SK-N-SH (cell line): ENCODE measurements around the gene OR51E1.

Source experiments
- EP300 ChIP-seq, 2 experiments: IDR thresholded peaks; 2 replicates each; pipeline versions ENCODE4 v1.4.0 to v1.6.1; 2012; ENCODE audit warnings: borderline replicate concordance in 1 of 2, low read depth in 1 of 2, low read length in 1 of 2
- TF ChIP-seq, protein P1 (sequence below): fragments of 200-600 bp; sonication (generic); IDR thresholded peaks from 2 replicates; pipeline ENCODE4 v1.6.1; 2017; ENCODE audit warnings: antibody characterized with exemption, mild to moderate bottlenecking, moderate library complexity

DNA sequence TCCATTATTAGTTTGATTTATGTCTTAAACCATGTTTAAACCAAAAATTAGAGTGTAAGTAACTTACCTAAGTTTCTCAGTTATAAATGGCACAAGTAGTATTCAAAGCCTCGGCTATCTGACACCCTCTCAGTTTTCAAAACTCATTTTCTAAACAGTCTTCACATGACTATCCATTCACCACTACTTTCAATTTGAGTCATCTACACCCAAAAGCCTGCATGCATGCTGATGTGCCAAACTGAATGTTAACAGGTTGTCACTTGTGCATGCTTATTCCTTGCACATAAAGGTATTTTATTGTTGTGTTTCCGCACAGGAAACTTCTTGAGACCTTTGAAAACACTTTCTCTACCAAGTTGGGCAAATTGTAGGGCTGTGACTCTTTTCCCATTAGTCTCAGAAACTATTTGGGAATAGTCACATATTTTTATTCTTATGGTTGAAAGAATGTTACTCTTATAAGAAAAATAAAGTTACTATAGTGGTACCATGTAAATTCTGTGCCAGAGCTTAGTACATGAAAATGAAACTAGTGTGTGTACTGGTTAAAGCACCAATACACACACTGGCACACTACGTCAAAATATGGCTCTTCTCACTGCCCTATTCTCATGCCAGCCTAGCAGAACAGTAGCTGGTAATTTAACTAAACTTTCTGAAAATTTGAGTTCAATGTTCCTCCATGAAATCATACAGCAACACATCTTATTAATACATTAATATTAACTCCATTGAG, 56.1 kb downstream of the OR51E1 start:
- TF ChIP-seq, protein P1, sequence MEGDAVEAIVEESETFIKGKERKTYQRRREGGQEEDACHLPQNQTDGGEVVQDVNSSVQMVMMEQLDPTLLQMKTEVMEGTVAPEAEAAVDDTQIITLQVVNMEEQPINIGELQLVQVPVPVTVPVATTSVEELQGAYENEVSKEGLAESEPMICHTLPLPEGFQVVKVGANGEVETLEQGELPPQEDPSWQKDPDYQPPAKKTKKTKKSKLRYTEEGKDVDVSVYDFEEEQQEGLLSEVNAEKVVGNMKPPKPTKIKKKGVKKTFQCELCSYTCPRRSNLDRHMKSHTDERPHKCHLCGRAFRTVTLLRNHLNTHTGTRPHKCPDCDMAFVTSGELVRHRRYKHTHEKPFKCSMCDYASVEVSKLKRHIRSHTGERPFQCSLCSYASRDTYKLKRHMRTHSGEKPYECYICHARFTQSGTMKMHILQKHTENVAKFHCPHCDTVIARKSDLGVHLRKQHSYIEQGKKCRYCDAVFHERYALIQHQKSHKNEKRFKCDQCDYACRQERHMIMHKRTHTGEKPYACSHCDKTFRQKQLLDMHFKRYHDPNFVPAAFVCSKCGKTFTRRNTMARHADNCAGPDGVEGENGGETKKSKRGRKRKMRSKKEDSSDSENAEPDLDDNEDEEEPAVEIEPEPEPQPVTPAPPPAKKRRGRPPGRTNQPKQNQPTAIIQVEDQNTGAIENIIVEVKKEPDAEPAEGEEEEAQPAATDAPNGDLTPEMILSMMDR, result no peak
- no peak for TF ChIP-seq EP300 (IDR thresholded peaks at IDR 0.05; ENCODE audit: borderline replicate concordance in 1 of 2, low read depth in 1 of 2, low read length in 1 of 2)
